HEK293 (cell line): ENCODE measurements around the gene DNAH1.

Experiments
- CTCF ChIA-PET: fragments of 350-600 bp; formaldehyde crosslinking; extraction: SDS; loops from one replicate; lab custom pipeline; 2021; ENCODE audit warnings: antibody characterized with exemption; lab: Yijun Ruan, JAX
- POLR2A ChIA-PET: fragments of 300-600 bp; formaldehyde crosslinking; extraction: SDS; loops from one replicate; lab custom pipeline; 2020; ENCODE audit warnings: antibody characterized with exemption, inconsistent platforms; lab: Yijun Ruan, JAX
- H3K27ac ChIP-seq: fragments of 200-500 bp; sonication (Bioruptor generic); 2 replicates; pipeline ENCODE4 v1.5.1; 2014; ENCODE audit warnings: low read depth, low read length, control low read depth, inconsistent platforms; ENCODE audit errors: extremely low read depth
- H3K36me3 ChIP-seq, 2 experiments: fragments of 200-500 bp in 1 of 2; sonication (Bioruptor generic) in 1 of 2; 1 replicate in 1 of 2; 2 replicates in 1 of 2; pipeline ENCODE4 v1.5.1; 2014 to 2017; ENCODE audit warnings: inconsistent platforms in 2 of 2, low read length in 2 of 2; ENCODE audit not compliant: control insufficient read depth in 2 of 2, insufficient read depth in 1 of 2
- H3K4me1 ChIP-seq: fragments of 200-500 bp; sonication (Bioruptor generic); 2 replicates; pipeline ENCODE4 v1.5.1; 2014; ENCODE audit warnings: mild to moderate bottlenecking, low read length, inconsistent platforms; ENCODE audit not compliant: control insufficient read depth, insufficient read depth
- H3K4me3 ChIP-seq: 2 replicates; pipeline ENCODE4 v1.5.1; 2011; ENCODE audit warnings: low read depth, mild to moderate bottlenecking, control low read depth, low read length, moderate library complexity
- H3K9me3 ChIP-seq: fragments of 200-500 bp; sonication (Bioruptor generic); 2 replicates; pipeline ENCODE4 v1.5.1; 2014; ENCODE audit warnings: low read depth, low read length, inconsistent platforms; ENCODE audit not compliant: control insufficient read depth, insufficient read depth
- BCL11B ChIP-seq: fragments of 450-650 bp; formaldehyde crosslinking; IDR thresholded peaks from 2 replicates; pipeline ENCODE4 v1.5.1; 2016; ENCODE audit warnings: low read depth, missing biosample characterization, missing genetic modification characterization
- INSM2 ChIP-seq: fragments of 450-650 bp; formaldehyde crosslinking; IDR thresholded peaks from 2 replicates; pipeline ENCODE4 v1.5.1; 2016; ENCODE audit warnings: missing biosample characterization, missing genetic modification characterization
- KLF16 ChIP-seq: fragments of 450-650 bp; formaldehyde crosslinking; IDR thresholded peaks from 2 replicates; pipeline ENCODE4 v1.5.1; 2017; ENCODE audit warnings: missing biosample characterization, missing genetic modification characterization
- SETDB1 ChIP-seq: IDR thresholded peaks from one replicate; pipeline ENCODE4 v1.6.1; 2017; ENCODE audit warnings: mild to moderate bottlenecking, low read length, moderate library complexity, mixed read lengths; ENCODE audit not compliant: insufficient read length
- ZBTB8A ChIP-seq: fragments of 450-650 bp; formaldehyde crosslinking; IDR thresholded peaks from 2 replicates; pipeline ENCODE4 v1.5.1; 2016; ENCODE audit warnings: missing biosample characterization, missing genetic modification characterization
- ZFP41 ChIP-seq: fragments of 450-650 bp; formaldehyde crosslinking; IDR thresholded peaks from 2 replicates; pipeline ENCODE4 v1.5.1; 2016; ENCODE audit warnings: missing biosample characterization, missing genetic modification characterization, borderline replicate concordance
- ZIC2 ChIP-seq: fragments of 450-650 bp; formaldehyde crosslinking; IDR thresholded peaks from 2 replicates; pipeline ENCODE4 v1.5.1; 2016; ENCODE audit warnings: missing biosample characterization, missing genetic modification characterization
- ZNF112 ChIP-seq: fragments of 450-650 bp; formaldehyde crosslinking; IDR thresholded peaks from 2 replicates; pipeline ENCODE4 v1.5.0; 2017; ENCODE audit warnings: missing biosample characterization, missing genetic modification characterization
- ZNF211 ChIP-seq: fragments of 450-650 bp; formaldehyde crosslinking; IDR thresholded peaks from 2 replicates; pipeline ENCODE4 v1.5.1; 2016; ENCODE audit warnings: low read depth, missing biosample characterization, missing genetic modification characterization
- ZNF398 ChIP-seq: fragments of 450-650 bp; formaldehyde crosslinking; IDR thresholded peaks from 2 replicates; pipeline ENCODE4 v1.5.1; 2017; ENCODE audit warnings: missing biosample characterization, missing genetic modification characterization
- ZNF544 ChIP-seq: fragments of 450-650 bp; formaldehyde crosslinking; IDR thresholded peaks from 2 replicates; pipeline ENCODE4 v1.5.0; 2017; ENCODE audit warnings: missing biosample characterization, missing genetic modification characterization
- ZNF626 ChIP-seq: fragments of 450-650 bp; sonication (Bioruptor Pico); formaldehyde crosslinking; IDR thresholded peaks from 2 replicates; pipeline ENCODE4 v1.5.1; 2018; ENCODE audit warnings: missing biosample characterization, missing genetic modification characterization, inconsistent platforms
- ZXDB ChIP-seq: fragments of 450-650 bp; formaldehyde crosslinking; IDR thresholded peaks from 2 replicates; pipeline ENCODE4 v1.5.1; 2016; ENCODE audit warnings: missing biosample characterization, missing genetic modification characterization
- TF ChIP-seq, protein P1 (sequence below): fragments of 450-650 bp; formaldehyde crosslinking; IDR thresholded peaks from 2 replicates; pipeline ENCODE4 v1.5.1; 2016; ENCODE audit warnings: missing biosample characterization, missing genetic modification characterization
- TF ChIP-seq, protein P2 (sequence below): fragments of 450-650 bp; formaldehyde crosslinking; IDR thresholded peaks from 2 replicates; pipeline ENCODE4; 2016; ENCODE audit warnings: missing biosample characterization, missing genetic modification characterization
- TF ChIP-seq, protein P3 (sequence below): fragments of 450-650 bp; formaldehyde crosslinking; IDR thresholded peaks from 2 replicates; pipeline ENCODE4 v1.5.1; 2016; ENCODE audit warnings: missing biosample characterization, missing genetic modification characterization
- TF ChIP-seq, protein P4 (sequence below): fragments of 450-650 bp; formaldehyde crosslinking; IDR thresholded peaks from 2 replicates; pipeline ENCODE4 v1.5.1; 2016; ENCODE audit warnings: missing biosample characterization, missing genetic modification characterization
- TF ChIP-seq, protein P5 (sequence below): fragments of 450-650 bp; IDR thresholded peaks from 2 replicates; pipeline ENCODE4 v1.5.1; 2018; ENCODE audit warnings: missing biosample characterization, missing genetic modification characterization
- TF ChIP-seq, protein P6 (sequence below): fragments of 450-650 bp; formaldehyde crosslinking; IDR thresholded peaks from 2 replicates; pipeline ENCODE4 v1.5.1; 2016; ENCODE audit warnings: missing biosample characterization, missing genetic modification characterization

The DNAH1 gene

DNA sequence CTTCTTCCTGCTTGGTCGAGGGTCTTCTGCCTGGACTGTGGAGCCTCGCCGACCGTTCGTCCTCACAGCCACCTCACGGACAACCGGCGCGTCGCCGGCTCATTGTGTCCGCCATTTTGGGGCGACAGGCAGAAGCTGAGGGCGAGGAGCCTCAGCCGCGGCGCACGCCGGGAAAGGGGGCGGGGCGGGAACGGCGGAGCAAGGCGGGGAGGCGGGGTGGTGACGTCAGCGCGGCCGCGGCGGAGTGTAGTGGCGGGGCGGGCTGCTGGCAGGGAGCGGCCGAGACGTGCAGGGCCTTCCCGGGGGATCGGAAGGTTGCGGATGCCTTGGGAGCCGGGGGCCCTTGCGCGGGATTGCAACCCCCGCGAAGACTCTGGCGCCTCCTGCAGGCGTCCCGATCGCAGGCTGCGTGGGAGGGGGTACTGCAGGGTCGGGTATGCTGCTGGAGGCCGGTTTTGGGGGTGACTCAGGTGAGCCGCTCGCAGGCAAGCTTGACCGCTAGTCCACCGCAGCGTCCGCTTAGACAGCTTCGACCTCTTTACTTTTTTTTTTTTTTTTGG lies 37.5 kb upstream of the DNAH1 start, which contains the start of gene WDR82 (continued):
- TF ChIP-seq, protein P1, sequence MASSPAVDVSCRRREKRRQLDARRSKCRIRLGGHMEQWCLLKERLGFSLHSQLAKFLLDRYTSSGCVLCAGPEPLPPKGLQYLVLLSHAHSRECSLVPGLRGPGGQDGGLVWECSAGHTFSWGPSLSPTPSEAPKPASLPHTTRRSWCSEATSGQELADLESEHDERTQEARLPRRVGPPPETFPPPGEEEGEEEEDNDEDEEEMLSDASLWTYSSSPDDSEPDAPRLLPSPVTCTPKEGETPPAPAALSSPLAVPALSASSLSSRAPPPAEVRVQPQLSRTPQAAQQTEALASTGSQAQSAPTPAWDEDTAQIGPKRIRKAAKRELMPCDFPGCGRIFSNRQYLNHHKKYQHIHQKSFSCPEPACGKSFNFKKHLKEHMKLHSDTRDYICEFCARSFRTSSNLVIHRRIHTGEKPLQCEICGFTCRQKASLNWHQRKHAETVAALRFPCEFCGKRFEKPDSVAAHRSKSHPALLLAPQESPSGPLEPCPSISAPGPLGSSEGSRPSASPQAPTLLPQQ (tag by site-specific recombination) = 0 out of 2 replicates have a peak, but pooled peaks have one; percentile 27

DNA sequence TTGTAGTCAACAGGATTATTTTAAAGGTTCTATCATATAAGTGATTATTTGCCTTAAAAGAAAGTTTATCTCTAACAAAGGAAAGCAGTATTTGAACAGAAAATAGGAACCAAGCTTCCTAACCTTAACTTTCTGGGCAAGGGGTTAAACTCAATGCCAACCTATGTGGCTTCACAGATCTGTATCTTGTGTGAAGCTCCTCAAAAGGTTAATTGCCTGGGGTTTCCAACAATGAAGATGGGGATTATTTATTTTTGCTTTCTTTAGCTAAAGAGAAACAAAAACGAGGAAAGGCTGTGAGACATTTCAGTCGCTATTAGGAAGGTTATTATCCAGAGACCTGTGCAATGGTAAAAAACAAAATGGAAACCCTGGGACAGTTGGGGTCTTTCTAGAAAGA lies 36.5 kb upstream of the DNAH1 start:
- Histone ChIP-seq H3K36me3 (peaks cover 0 to 18% of the 10 kb centered on the region in 2 experiments; a peak in 2 of 3 replicates), H3K4me3 (no peak overlapping the region), H3K9me3 (no peaks in the 10 kb centered on the region), H3K4me1 (no peaks in the 10 kb centered on the region), H3K27ac (no peak overlapping the region)
- CTCF ChIA-PET = interaction anchor here (0.7 to 2.9 kb wide), 7 partner anchors 10 to 612 kb away, joined by 3 to 19 read pairs (median 4); partner anchors contain the start of genes GPR62 and TWF2
- no peak for TF ChIP-seq ZIC2 (tag by site-specific recombination)
- TF ChIP-seq ZNF398 = no peak
- TF ChIP-seq, protein P2, sequence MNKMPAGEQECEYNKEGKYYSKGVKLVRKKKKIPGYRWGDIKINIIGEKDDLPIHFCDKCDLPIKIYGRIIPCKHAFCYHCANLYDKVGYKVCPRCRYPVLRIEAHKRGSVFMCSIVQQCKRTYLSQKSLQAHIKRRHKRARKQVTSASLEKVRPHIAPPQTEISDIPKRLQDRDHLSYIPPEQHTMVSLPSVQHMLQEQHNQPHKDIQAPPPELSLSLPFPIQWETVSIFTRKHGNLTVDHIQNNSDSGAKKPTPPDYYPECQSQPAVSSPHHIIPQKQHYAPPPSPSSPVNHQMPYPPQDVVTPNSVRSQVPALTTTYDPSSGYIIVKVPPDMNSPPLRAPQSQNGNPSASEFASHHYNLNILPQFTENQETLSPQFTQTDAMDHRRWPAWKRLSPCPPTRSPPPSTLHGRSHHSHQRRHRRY (tag by site-specific recombination) = no peak
- TF ChIP-seq BCL11B (tag by site-specific recombination) = no peak
- TF ChIP-seq, protein P3, sequence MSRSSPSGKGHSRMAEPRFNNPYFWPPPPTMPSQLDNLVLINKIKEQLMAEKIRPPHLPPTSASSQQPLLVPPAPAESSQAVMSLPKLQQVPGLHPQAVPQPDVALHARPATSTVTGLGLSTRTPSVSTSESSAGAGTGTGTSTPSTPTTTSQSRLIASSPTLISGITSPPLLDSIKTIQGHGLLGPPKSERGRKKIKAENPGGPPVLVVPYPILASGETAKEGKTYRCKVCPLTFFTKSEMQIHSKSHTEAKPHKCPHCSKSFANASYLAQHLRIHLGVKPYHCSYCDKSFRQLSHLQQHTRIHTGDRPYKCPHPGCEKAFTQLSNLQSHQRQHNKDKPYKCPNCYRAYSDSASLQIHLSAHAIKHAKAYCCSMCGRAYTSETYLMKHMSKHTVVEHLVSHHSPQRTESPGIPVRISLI = no peak
- no peak for TF ChIP-seq ZFP41
- no peak for TF ChIP-seq ZNF211
- TF ChIP-seq KLF16 (tag by site-specific recombination) = no peak
- no peak for TF ChIP-seq SETDB1
- TF ChIP-seq, protein P4, sequence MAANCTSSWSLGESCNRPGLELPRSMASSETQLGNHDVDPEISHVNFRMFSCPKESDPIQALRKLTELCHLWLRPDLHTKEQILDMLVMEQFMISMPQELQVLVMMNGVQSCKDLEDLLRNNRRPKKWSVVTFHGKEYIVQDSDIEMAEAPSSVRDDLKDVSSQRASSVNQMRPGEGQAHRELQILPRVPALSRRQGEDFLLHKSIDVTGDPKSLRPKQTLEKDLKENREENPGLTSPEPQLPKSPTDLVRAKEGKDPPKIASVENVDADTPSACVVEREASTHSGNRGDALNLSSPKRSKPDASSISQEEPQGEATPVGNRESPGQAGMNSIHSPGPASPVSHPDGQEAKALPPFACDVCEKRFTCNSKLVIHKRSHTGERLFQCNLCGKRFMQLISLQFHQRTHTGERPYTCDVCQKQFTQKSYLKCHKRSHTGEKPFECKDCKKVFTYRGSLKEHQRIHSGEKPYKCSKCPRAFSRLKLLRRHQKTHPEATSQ = no peak
- TF ChIP-seq ZNF112 (tag by site-specific recombination) = no peak
- no peak for TF ChIP-seq ZXDB (tag by site-specific recombination)
- no peak for TF ChIP-seq INSM2 (tag by site-specific recombination)
- TF ChIP-seq, protein P5, sequence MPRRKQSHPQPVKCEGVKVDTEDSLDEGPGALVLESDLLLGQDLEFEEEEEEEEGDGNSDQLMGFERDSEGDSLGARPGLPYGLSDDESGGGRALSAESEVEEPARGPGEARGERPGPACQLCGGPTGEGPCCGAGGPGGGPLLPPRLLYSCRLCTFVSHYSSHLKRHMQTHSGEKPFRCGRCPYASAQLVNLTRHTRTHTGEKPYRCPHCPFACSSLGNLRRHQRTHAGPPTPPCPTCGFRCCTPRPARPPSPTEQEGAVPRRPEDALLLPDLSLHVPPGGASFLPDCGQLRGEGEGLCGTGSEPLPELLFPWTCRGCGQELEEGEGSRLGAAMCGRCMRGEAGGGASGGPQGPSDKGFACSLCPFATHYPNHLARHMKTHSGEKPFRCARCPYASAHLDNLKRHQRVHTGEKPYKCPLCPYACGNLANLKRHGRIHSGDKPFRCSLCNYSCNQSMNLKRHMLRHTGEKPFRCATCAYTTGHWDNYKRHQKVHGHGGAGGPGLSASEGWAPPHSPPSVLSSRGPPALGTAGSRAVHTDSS (tag by site-specific recombination) = no peak
- no peak for TF ChIP-seq ZNF626 (tag by site-specific recombination)
- no peak for TF ChIP-seq ZNF544 (tag by site-specific recombination)
- TF ChIP-seq, protein P6, sequence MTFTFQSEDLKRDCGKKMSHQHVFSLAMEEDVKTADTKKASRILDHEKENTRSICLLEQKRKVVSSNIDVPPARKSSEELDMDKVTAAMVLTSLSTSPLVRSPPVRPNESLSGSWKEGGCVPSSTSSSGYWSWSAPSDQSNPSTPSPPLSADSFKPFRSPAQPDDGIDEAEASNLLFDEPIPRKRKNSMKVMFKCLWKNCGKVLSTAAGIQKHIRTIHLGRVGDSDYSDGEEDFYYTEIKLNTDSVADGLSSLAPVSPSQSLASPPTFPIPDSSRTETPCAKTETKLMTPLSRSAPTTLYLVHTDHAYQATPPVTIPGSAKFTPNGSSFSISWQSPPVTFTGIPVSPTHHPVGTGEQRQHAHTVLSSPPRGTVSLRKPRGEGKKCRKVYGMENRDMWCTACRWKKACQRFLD (tag by site-specific recombination) = no peak
- no peak for TF ChIP-seq ZBTB8A (tag by site-specific recombination)
- TF ChIP-seq, all 188 proteins: peak for 0
- POLR2A ChIA-PET = interaction anchor here (0.7 to 1.1 kb wide), 2 partner anchors 20 to 39 kb away, joined by 3 to 4 read pairs; no protein-coding TSS in a partner anchor
